Stimulated activated CD4-positive, alpha-beta T cell treated with anti-CD3 and anti-CD28 coated beads, Interleukin-12 subunit alpha, Interleukin-12 subunit beta, amount 100 ng/mL, for 24 hours (primary cell): Measurements from ENCODE around the gene RNU5D-1.

ENCODE experiments used
- DNase-seq, 2 experiments: peaks; one replicate each; pipeline ENCODE4 v3.0.0-alpha.2; 2020; ENCODE audit warnings: low read depth in 2 of 2

RNU5D-1 gene

DNA sequence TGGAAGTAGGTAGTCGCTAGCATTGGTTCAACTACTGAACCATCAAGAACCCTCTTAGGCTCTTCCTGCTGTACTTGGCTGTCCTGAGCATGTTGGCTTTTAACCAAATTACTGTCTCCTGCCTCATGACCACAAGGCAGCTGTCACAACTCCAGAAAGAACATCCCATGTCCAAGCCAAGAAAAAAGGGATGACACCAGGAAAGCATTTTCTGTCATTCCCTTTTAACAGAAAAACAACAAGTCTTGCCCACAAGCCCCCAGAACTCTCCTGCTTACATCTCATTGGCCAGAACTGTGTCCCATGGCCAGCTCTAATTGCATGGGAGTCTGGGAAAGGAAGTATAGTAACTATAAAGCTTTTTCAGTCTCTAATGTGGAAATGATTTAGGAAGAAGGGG lies 2.4 kb upstream of the RNU5D-1 start:
- DNase-seq, result no peak

DNA sequence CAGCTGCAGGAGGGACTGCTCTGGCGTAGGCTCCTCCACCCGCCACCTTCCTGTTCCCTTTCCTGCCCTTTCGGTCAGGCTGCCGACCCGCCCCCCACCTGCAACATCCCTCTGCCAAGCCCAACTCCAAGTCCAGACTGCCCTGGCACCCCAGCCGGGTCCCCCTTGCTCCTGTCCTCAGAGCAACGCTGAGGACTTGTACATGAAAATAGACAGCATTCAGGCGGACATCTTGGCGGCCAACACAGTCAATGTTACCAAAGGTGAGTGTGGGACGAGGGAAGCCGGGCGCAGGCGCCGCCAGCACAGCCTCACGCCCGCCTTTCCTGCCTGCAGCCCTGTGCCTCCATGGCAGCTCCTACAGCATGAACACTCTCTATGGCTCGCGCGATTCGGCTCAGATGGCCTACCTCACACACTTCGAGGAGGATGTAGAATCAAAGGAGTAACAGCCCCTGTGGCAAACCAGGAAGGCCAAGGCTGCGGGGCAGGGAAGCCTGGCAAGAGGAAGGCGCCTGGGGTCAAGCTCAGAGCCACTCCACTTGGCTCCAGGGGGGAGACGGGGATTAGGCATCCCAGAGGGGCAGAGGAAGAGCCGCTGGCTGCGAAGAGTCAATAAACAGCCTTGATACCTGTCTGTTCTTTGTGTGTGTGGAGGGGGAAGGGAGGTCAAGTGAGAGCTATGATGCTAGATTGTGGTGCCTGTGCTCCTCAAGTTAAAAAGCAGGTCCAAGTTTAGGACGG lies 5.8 kb downstream of the RNU5D-1 start:
- DNase-seq, result no peak

DNA sequence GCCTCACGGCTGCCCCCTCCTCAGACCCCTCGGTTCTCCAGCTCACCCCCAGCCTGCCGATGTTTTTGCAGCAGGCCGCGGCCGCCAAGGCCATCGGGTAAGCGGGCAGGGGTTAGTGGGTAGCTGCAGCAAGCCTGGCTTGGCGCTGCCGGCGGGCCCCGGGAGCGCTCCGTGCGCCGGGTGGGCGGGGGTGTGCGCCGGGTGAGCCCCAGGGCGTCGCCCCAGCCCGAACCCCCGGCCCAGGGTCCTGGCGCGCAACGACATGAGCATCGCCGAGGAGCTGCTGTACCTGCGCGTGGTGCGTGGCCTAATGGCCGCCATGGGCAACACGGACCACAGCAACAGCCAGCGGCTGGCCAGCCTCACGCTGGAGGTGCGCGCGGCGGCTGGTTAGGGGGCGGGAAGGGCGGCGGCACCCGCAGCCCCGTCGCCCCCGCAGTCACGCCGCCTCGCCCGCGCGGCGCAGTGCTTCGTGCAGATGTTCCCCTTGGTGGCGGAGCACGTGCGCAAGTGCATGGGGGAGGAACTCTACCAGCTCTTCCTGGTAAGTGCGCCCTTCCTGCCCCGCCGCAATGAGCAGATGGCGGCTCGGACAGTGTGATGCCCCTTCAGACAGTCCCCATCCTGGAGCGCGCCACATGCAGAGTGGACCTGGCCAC lies 6.5 kb downstream of the RNU5D-1 start:
- no peak for DNase-seq

DNA sequence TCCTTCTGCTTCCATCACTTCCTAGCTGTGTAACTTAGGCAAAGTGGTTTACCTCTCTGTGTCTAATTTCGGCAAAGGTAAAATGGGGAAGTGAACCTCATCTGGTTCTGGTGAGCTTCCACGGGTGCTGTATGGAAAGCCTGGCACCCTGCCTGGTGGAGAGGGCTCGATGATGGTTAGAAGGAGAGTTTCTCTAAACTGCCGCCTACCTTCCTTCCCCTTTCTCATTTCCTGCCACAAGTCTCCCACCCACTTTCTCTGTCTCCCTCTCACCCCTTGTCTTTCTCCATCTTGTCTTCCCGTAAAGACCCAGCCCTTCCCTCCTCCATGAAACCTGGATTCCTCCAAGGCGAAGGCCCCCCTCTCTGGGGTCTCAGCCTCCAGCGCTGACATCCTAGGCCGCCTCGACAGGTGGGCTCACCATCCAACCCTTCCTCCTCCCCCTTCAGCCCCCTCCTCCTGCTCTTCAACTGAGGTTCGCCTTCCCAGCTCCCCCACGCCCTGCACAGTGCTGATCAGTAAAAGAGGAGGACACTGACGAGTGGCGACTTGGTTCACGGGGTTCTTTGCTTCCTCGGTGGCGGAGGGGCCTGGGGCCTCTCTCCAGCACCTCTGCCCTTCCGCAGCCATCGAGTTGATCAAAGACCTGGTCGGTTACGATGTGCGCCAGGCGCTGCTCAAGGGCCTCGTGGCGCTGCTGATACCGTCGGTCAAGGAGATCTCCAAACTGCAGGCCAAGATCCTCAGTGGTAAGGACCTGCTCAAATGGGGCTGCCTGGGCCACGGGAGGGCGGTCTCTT lies 7.3 kb downstream of the RNU5D-1 start:
- peak in 1 of 2 experiments; percentile 57 for DNase-seq

DNA sequence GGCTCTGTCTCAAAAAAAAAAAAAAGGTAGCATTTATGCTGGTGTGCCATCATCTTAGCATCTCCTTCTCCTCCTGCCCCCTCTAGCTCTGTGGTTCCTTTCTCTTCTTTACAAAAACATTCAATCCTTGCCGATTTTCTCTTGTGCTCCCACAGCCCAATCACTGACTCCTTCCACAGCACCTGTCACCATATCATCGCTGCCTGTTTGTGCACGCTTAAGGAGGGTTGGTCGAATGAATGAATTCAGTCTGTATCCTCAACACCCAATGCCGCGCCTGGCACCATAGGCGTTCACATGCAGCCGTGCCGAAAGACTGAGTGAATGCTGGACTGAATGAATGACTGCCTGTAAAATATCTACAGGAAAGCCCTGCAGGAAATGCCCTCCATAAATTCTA lies 7.9 kb downstream of the RNU5D-1 start:
- DNase-seq, result no peak

DNA sequence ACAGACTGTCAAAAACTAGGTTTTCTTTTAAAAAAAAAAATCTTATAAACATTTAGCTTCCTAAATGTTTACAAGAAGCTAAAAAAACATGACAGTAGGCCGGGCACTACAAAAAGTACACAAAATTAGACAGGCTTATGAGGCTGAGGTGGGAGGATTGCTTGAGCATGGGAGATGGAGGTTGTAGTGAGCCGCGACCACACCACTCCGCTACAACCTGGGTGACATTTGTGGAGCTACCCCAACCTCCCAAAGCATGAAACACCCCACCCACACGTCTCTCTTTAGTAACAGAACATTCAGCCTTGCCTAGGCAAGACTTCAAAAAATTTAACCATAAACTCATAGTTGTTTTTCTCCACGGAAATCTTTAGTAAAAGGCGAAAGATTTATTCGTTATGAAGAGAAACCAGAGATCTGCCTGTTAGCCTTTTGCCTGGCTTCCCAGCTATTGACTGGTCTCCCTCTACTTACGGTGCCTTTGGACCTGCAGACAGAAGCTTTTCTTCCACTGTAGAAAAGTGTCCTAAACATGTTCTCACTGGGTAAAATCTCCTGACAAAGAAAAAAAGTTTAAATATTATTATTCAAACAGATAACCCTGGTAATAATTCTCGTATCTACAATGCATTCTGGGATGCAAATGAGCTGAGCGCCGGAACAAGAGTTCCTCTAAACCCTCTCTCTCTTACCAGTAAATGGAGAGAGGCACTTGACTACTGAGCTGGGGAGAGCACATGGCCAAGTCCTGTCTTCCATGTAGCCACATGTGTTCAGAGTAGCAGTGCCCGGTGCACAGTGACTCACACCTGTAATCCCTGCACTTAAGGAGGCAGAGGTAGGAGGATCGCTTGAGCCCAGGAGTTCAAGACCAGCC lies 9.2 kb downstream of the RNU5D-1 start:
- DNase-seq, result peak; percentile 72 to 75

DNA sequence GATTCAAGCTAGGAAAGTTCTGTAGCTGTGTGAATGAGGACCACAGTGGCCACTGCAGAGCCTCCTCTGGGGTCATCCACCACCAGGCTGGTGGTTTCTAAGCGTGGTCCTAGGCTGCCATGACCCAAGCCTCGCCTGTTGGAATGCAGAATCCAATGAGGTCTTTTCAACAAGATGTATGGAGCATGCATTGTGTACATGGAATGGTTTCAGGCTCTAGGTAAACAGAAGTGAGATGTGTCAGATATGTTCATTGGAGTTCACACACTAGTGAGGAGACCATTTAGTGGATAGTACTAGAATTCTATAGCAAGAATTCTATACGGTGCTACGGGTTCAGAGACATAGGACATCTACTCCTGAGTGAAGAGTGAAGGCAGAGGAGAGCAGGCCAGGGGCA lies 10.7 kb downstream of the RNU5D-1 start:
- DNase-seq, result no peak

DNA sequence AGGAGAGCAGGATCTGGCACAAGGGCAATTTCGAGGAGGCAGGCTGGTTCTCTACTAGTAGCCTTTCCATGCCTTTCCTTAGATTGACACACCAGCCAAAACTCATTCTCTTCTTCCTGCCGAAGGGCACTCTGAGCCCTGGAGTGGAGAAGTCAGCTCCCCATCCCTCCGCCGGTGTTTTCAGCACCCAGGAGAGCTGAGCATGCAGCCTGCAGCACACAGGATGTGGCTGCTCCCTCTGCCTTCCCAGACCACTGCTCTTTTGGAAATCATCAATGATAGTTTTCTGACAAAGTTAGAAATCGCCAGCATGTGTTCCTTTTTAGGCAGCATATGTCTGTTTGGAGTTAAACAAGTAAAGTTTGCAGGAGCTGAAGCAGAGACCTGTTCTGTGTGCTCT lies 11.7 kb downstream of the RNU5D-1 start:
- no peak for DNase-seq

DNA sequence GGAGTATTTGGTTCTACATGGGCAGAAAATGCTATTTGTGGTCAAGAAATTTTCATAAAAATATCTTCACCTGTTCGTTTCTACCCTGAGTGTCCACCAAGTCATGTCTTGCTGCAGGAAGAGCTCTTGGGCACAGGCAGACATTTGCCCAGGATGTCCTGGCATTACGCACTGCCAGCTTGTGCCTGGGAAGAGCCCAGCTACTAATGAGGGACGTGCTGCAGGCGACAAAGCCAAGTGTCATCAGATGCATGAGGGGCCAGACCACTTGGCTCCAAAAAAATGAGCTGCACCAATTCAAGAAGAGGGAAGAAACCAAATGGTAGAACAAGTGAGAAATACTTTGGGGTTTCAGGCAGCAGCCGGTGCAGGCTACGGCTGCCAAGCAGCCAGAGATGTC lies 12.9 kb downstream of the RNU5D-1 start:
- DNase-seq, result no peak

DNA sequence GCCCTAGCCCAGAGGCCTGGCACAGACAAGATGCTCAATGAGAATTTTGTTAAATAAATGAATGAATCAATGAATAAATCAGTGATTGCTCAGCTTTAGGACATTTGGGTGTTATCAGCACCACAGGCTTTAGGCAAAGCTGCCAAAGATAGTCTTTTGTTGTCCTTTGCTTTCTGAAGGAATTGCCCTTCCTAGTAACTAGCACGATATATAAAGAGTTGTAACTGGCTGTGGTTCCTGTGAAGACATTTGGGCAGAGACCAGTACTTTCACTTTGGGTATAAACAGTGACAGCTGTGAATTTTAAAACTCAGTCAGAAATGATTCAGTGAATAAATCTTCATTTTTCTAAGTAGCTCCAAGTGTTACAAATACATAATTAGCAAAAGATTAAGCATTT lies 13.3 kb downstream of the RNU5D-1 start:
- DNase-seq, result no peak

DNA sequence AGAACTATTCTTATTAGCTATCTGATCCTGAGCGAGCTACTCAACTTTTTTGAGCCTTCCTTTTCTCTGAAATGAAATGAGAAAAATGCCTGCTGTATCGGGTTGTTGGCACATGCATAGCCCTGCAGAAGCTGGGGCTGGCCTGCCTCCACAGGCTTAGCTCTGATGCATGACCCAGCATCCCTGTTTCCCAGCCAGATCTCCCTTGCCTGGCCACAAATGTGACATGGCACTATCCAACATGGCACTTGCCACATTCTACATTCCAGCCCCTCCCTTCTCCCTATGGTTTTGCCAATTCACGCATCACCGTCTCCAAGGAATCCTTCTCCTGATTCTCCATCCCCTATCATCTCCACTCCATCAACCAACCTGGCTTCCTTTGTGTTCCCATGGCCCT lies 13.8 kb downstream of the RNU5D-1 start:
- no peak for DNase-seq

DNA sequence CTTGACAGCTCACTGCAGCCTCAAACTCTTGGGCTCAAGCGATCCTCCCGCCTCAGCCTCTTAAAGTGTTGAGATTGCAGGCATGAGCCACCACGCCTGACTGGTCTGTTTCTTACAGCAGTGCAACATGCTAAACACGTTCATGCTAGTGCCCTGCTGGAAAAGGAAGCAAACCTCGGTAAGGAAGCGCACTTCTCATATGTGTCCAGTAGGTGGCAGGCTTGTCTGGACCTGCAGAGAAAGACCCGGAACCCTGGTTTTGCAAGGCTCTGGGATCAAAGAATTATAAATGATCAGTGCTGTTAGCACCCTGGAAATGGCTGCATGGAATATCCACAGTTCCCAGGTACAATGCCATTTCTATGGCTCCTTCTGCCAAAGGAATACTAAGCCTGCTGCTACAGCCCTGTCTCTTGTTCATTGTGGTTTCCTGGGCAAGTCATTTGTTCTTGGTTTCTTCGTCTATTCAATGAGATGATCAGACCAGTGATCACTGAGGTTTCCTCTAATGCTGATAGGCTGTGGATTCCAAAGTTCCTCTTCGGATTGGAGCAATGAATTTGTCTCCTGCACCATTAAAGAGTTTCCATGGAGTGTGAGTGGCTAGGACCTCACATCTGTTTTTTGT lies 15.9 kb downstream of the RNU5D-1 start:
- peak in 1 of 2 experiments; percentile 54 for DNase-seq

DNA sequence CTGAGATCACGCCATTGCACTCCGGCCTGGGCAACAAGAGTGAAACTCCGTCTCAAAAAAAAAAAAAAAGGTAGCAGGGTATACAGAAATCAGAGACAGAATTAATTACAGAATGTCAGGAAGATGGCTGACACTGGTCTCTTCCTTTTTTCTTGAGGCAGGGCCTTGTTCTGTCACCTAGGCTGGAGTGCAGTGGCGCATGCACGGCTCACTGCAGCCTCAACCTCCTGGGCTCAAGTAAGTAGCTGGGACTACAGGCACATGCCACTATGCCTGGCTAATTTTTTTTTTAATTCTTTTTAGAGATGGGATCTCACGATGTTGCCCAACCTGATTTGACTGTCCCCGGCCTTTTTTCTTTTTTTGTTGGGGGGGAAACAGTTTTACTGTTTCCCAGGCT lies 16.4 kb downstream of the RNU5D-1 start:
- no peak for DNase-seq

DNA sequence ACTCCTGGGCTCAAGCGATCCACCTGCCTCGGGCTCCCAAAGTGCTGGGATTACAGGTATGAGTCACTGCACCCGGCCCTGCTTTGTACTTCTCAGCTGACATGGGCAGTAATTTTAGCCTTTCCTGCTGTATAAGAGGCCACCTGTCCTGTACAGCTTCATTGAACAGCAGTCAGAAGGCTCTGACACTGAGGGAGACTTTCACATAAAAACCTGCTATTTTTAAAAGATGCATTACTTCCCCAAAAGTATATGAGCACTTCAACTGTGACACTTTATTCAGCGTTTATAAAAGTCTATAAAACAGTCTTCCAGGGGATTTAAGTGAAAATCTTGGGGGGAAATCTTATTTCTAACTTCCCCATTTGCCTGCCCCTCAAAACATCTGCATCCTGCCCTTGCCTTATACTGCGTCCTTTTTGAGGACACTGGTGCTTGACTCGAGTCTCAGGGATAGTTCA lies 17.6 kb downstream of the RNU5D-1 start:
- DNase-seq, result no peak

DNA sequence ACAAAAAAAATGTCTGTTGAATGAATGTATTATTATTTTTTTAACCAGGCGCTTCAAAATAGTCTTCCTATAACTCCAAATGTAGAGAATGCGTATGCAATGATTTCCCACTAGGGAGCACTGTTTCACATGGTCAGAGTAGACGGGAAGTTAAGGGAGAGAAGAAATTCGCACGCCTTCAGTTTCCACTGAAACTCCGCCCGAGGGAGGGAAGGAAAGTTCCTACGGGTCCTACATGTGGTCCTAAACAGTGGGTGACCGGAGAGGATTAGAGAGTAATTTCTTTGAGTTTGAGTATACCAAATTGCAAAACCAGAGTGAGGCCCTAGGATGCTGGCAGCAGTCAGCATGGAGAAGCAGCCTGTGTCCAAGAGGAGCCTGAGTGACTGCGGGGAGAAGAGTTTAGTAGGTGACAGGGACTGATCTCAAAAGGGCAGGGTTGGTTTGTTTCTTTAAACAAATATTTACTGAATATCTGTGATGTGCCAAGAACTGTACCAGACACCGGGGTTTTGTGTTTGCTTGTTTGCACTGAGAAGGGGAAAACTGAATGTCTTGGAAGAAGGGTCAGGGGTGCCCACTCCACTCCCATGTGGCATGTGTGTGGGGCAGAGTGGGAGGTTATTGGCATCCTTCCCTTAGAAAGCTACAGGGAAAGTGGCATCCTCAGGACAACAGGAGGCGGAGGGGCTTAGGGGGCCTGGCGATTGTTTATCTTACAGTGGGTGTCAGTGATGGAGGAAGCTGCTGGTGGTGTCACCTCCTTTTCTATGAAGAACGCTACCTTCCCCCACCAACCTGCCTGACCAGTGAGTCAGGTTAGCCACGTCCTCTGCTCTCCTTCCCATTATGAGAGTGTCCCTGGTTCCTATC lies 22.8 kb downstream of the RNU5D-1 start:
- no peak for DNase-seq

DNA sequence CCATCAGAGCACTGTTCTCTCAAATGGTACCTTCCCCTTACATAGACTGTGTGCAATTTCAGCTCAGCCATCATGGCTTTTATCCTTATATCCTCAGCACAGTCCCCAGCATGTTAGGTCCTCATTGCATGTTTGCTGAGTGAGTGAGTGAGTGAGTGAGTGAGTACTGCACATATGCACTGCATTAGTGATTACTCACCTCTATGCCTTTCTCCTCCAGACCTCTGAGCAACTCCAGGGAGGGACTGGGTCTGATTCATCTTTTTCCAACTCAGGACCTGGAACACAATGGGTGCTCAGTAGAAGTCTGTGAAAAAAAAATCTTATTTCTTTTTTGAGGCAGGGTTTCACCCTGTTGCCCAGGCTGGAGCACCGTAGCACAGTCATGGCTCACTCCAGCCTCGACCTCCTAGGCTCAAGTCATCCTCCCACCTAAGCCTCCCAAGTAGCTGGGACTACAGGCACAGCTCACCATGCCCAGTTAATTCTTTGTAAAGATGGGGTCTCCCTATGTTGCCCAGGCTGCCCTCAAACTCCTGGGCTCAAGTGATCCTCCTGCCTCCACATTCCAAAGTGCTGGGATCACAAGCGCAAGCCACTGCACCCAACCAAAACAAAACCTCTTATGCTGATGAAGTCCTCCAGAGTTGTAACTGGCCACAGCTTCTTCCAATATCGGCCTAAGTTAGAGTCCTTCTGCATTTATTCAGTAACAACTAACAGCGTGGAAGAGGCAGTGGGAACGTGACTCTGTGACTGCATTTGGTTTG lies 23.7 kb downstream of the RNU5D-1 start:
- no peak for DNase-seq

DNA sequence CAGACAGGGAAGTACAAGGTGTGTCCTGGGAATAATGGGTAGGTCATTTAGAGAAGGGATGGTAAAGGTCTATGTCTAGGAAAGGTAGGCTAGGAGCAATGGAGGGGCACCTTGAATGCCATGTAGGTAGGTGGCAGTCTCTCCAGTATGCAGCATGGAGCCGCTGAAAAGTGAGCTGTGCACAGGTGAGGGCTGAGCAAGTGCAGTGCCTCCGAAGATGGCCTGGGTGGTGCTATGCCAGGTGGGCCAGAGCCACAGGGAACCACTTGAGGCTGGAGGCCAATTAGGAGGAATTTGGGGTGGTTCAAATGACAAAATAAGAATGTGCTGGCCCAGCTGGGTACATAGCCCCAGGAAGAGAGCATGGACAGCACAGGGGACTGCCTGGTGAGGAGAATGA lies 25.0 kb downstream of the RNU5D-1 start:
- DNase-seq, result no peak

DNA sequence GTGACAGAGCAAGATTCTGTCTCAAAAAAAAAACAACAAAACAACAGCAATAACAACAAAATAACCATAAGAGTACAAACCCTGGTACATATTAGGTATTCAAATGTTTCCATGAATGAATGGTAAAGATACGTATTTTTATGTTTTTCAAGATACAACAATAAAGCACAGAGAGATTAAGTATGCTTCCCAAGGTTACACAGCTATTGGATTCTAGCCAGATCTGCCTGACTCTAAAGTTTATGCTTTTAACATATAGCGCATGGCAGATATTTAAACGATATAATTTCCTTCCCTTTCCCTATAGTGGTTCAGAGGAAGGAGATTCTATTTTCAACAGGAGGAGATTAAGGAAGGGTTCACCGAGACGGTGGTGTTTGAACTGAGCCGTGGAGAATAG lies 25.5 kb downstream of the RNU5D-1 start:
- no peak for DNase-seq

DNA sequence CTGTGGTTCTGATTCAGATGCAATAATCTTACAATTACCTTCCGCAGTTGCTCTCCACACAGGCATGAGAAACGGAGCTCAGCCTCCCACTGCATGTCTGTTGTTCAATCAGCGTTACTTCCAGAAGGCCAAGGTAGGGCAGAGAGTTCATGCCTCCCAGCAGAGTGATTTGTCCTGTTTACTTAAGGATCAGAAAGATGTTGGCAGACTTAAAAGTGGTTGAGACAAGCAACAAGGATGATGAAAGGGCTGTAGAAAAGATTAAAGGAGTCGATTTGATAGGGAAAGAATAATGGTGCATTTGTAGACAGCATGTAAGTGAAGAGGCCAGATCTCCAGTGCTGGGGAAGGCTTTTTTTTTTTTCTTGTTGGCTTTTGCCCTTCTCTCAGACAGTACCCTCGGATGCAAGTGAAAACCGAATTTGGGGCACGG lies 29.8 kb downstream of the RNU5D-1 start:
- DNase-seq, result no peak
